HG03460 (cell line): ENCODE results near the gene MT1B.
"Not testable (repeated sequence)": the region's sequence is repeated elsewhere in the genome, so short reads cannot be mapped to it uniquely, and the experiment has no call there.

Source experiments
- ATAC-seq: cut with Tn5 transposase; IDR thresholded peaks from one replicate; pipeline ENCODE4 v1.9.1; 2021; ENCODE audit not compliant: unreplicated experiment

Gene MT1B

GRCh38 chr16:56618138-56618537 lies 33.5 kb upstream of the MT1B start:
- ATAC-seq = no peak

GRCh38 chr16:56620339-56620897 lies 31.3 kb upstream of the MT1B start:
- ATAC-seq = no peak

GRCh38 chr16:56621665-56622445 lies 29.8 kb upstream of the MT1B start:
- not testable (repeated sequence) for ATAC-seq

- ATAC-seq = not testable (repeated sequence)
Measured at GRCh38 chr16:56623184-56623583, 28.5 kb upstream of the MT1B start.

- ATAC-seq = no peak
Measured at GRCh38 chr16:56623637-56624036, 28.0 kb upstream of the MT1B start.

GRCh38 chr16:56625140-56625942 lies 26.3 kb upstream of the MT1B start, which contains the start of gene MT1E:
TSS of gene MT1E (plus strand) at chr16:56625781. CDS start at chr16:56625852, 71 bp downstream.
- ATAC-seq = no peak

GRCh38 chr16:56625943-56626654 lies 25.6 kb upstream of the MT1B start:
- ATAC-seq = no peak

- ATAC-seq = no peak
Measured at GRCh38 chr16:56626685-56627084, 25.0 kb upstream of the MT1B start.

- no peak for ATAC-seq
Measured at GRCh38 chr16:56628486-56629350, 23.0 kb upstream of the MT1B start.

- no peak for ATAC-seq
Measured at GRCh38 chr16:56629531-56629930, 22.2 kb upstream of the MT1B start.

- peak; percentile 84 for ATAC-seq
Measured at GRCh38 chr16:56630134-56630533, 21.6 kb upstream of the MT1B start.

GRCh38 chr16:56631197-56631596 lies 20.5 kb upstream of the MT1B start:
- no peak for ATAC-seq

GRCh38 chr16:56631832-56632155 lies 19.9 kb upstream of the MT1B start:
- no peak for ATAC-seq

- no peak for ATAC-seq
Measured at GRCh38 chr16:56632156-56632847, 19.4 kb upstream of the MT1B start, which contains the start of gene MT1M. TSS of gene MT1M (plus strand) at chr16:56632659. CDS start at chr16:56632732, 73 bp downstream.

GRCh38 chr16:56632848-56633365 lies 18.8 kb upstream of the MT1B start:
- ATAC-seq = no peak

GRCh38 chr16:56633535-56633934 lies 18.2 kb upstream of the MT1B start:
- no peak for ATAC-seq

- no peak for ATAC-seq
Measured at GRCh38 chr16:56634715-56635440, 16.8 kb upstream of the MT1B start.

- ATAC-seq = no peak
Measured at GRCh38 chr16:56635441-56635967, 16.2 kb upstream of the MT1B start.
